Globus pallidus (tissue), 1 donor: ENCODE measurements around the gene PLA2G2C.
"Not testable (repeated sequence)": the region's sequence is repeated elsewhere in the genome, so short reads cannot be mapped to it uniquely, and the experiment has no call there.

Experiments
- DNase-seq: peaks from one replicate; pipeline ENCODE4 v3.0.0-alpha.2; 2015; ENCODE audit warnings: low spot score

The PLA2G2C gene

DNA sequence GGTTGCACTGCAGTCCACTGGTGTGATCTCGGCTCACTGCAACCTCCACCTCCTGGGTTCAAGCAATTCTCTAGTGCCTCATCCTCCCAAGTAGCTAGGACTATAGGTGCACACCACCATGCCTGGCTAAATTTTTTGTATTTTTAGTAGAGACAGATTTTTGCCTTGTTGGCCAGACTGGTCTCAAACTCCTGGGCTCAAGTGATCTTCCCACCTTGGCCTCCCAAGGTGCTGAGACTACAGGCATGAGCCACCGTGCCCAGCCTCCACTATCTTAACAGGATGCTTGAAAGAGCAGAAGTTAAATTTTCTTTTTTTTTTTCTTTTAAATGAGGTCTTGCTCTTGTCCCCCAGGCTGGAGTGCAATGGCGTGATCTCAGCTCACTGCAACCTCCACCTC lies 55.8 kb downstream of the PLA2G2C start:
- DNase-seq: not testable (repeated sequence)

DNA sequence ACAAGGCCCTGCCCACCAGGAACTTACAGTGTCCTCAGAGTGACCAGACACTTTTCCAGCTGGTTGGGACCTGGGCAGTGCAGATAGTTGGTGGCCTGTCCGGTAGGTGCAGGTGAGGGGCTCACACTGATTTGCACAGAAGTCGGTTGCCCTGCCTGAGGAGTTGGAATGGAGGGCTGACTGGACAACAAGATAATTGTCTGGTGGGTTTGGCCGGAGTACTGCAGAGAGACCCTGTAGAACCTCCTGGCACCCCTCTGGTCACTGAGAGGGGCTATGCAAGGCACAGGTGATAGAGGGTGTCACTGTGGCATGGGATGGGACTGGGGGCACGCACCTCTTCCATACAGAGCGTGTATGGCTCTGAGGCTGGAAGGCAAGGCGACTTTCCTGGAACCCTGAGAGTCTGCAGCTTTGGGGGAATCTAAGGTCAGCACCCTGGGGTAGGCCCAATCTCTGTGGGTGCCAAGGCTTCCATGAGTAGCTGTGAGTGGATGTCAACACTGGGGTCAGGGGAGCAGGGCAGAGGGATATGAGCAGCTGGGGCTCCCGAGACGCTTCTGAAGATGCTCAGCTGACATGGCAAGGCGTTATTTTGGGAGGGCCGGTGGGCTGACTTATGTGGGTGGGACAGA lies 59.4 kb downstream of the PLA2G2C start:
- DNase-seq: no peak

DNA sequence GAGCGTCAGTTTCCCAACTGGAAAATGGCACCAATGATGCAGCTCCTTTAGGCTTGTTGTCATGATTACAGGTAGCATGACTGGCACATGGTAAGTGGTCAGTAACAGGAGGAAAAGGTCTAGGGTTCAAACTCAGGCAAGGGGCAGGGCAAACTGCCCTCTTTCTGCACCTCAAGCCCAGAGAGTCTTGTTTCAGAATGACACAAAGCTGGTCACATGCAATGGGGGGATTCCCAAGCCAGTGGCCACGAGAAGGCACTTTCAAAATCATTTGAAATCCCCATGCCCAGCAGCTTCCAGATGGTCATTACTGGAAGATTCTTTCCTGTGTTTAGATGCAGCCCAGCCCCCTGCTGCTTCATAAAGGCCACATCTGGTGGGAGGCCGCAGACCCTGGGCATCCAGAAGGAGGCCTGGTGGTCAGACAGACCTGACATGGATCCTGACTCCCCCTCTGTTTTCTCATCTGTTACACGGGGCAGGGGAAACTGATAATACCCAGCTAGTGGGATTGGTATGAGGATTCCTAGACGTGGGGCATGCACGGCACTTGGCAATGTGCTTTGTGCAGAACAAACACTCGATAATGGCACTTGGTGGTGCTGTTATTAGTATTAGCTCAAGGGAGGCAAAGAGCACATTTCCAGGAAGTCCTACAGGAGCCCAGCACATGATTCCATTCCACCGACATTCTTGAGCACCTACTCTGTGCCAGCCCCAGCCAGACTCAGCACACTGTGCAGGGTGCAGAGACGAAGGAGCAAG lies 60.1 kb downstream of the PLA2G2C start:
- no peak for DNase-seq

- no peak for DNase-seq
Measured at GRCh38 chr1:20125100-20125499, 61.2 kb downstream of the PLA2G2C start.

DNA sequence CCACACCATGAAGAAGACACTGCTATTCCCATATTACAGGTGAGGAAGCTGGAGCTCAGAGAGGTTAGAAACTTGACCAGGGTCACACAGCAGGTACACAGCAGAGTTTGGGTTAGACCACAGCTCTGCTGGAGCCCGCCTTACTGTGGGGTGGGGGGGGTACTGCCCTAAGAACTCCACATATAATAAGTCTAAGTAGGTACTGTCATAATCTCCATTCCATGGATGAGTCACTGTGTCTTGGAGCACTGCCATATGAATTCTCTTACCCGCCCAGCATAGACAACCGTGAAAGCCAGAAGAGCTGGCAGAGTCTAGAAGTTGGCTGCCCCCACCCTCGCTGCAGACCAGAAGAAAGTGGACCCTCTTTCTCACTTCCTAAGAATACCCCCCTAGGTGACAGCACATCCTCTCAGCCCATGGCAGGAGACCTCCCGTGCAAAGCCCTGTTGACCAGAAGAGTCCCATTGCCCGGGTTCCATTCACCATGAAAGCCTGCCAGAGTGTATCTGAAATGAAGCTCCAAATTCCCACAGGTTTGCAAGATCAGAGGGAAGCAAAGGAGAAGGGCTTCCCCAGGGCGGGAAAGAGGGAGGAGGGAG lies 61.8 kb downstream of the PLA2G2C start:
- no peak for DNase-seq

DNA sequence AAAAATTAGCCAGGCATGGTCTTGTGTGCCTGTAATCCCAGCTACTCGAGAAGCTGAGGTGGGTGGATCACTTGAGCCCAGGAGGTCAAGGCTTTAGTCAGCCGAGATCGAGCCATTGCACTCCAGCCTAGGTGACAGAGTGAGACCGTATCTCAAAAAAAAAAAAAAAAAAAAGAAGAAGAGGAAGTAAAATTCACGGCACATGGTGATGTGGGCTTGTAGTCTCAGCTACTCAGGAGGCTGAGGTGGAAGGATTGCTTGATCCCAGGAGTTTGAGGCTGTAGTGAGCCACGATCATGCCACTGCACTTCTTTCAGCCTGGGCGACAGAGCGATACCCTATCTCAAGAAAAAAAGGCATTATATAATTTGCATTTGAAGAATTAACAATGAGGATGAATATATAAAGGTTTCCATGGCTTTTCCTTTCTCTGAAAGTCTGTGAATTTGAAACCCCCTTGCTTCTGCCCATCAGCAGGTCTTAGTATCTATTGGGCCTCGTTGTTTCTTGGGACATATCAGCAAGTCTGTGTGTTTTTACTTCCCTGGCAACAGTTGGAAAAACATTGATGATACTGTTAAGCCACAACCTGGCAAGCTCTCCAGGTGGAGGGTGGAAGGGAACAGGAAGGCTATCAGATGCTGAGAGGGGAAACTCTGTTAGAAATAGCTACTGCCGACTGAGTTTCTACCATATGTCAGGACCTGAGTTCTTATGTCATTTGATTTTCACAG lies 62.4 kb downstream of the PLA2G2C start:
- no peak for DNase-seq

DNA sequence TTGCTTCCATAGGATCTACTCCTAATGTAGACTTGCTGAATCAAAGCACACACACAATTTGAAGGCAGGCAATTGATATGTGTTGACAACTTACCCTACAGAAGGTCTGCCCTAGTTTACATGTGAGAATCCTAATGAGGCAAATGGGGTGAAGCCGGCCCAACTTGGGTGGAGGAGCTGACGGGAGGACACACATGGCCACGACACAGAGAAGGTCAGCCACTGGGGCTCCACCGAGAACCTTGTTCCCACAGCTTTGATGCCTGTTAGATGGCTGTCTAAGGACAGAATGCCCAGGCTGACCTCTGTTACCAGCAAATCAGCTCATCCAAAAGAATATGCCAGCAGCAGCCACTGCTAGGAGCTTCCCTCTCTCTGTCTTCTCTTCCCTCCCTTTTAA lies 65.5 kb downstream of the PLA2G2C start:
- DNase-seq: no peak

GRCh38 chr1:20119347-20119746 lies 67.0 kb downstream of the PLA2G2C start, which contains the start of gene PLA2G2D:
PLA2G2D (minus strand) TSS chr1:20119536; CDS start chr1:20119498, 38 bp downstream.
- no peak for DNase-seq

DNA sequence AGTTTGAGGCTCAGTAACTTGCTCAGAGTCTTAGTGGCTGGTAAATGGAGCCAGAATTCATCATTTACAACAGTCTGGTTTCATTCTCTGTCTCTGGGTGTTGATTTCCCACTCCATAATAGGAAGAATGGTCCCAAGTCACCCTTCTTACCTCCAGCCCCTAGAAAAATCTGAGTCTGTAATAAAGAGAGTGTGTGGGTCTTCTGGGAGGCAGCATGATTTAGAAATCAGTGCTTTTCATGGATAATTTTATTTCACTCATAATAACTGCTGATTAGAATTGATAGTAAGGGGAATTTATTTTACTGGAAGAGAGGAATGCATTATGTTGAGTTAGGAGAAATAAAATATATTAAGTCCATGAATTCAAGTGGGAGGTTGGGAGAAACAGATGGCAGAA lies 69.1 kb downstream of the PLA2G2C start:
- DNase-seq: no peak

GRCh38 chr1:20115916-20116315 lies 70.4 kb downstream of the PLA2G2C start:
- no peak for DNase-seq

DNA sequence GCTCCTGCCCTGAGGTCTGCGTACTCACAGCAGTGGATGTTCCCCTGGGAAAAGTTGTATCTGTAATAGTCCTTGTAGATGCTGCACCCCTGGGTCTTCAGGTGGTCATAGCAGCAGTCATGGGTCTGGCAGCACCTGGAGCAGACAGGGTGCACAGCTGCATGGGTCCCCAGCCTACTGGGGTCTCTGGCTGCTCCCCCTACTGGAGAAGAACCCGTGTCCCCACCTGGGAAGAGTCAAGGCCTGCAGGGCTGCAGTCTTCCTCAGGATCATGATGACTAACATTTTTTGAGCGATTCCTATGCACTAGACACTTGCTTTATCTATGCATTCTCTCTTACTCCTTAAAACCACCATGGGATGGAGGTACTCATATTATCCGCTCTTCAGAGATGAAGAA lies 70.8 kb downstream of the PLA2G2C start:
- no peak for DNase-seq

DNA sequence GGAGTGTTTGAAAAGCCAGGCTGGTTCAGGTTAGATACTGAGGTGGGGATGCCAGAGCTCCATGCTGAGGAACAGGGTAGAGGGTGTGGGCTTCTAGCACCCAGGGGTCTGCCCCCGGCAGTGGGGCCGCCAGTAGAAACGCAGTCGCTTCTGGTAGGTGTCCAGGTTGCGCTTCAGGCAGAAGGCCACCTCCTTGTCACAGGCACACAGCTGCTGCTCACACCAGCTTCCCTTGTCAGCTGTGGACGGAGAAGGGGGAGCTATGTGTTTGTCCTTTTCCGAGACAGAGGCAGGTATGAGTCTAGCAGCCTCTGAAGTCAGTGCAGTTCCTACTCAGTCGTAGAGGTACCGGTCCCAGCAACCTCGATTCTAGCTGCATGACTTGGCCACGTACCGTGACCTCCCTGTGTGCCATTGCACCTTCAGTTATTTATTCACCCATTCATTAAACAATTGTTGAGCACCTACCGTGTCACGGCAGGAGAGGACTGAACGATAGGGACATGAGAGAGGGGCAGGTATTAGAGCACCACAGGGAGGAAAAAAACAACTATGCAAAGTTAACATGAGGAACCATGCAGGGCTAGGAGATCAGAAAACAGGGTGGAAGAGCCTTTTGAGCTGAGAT lies 72.2 kb downstream of the PLA2G2C start:
- DNase-seq: no peak
